HG02943 (cell line): ENCODE data around the gene ARFGEF2.
"Not testable (repeated sequence)": the region's sequence is repeated elsewhere in the genome, so short reads cannot be mapped to it uniquely, and the experiment has no call there.

Experiments used
- ATAC-seq: cut with Tn5 transposase; IDR thresholded peaks from one replicate; pipeline ENCODE4 v1.9.1; 2021; ENCODE audit warnings: mild to moderate bottlenecking, low read depth, moderate library complexity; ENCODE audit not compliant: unreplicated experiment

ARFGEF2 gene

GRCh38 chr20:48926821-48927220 lies 5.3 kb downstream of the ARFGEF2 start:
- ATAC-seq, result no peak

GRCh38 chr20:48928832-48929725 lies 7.6 kb downstream of the ARFGEF2 start:
- no peak for ATAC-seq

- no peak for ATAC-seq
Observed at GRCh38 chr20:48930035-48930434, 8.5 kb downstream of the ARFGEF2 start.

- no peak for ATAC-seq
Observed at GRCh38 chr20:48930878-48931277, 9.4 kb downstream of the ARFGEF2 start.

GRCh38 chr20:48931527-48932374 lies 10.2 kb downstream of the ARFGEF2 start:
- ATAC-seq, result no peak

- ATAC-seq, result no peak
Observed at GRCh38 chr20:48932375-48932941, 10.9 kb downstream of the ARFGEF2 start.

- ATAC-seq, result no peak
Observed at GRCh38 chr20:48933017-48933766, 11.7 kb downstream of the ARFGEF2 start.

GRCh38 chr20:48934273-48934877 lies 12.9 kb downstream of the ARFGEF2 start:
- ATAC-seq, result not testable (repeated sequence)

GRCh38 chr20:48934966-48935365 lies 13.5 kb downstream of the ARFGEF2 start:
- ATAC-seq, result not testable (repeated sequence)

- ATAC-seq, result not testable (repeated sequence)
Observed at GRCh38 chr20:48936178-48936577, 14.7 kb downstream of the ARFGEF2 start.

GRCh38 chr20:48937674-48938073 lies 16.2 kb downstream of the ARFGEF2 start:
- ATAC-seq, result no peak

- no peak for ATAC-seq
Observed at GRCh38 chr20:48938670-48939069, 17.2 kb downstream of the ARFGEF2 start.

- no peak for ATAC-seq
Observed at GRCh38 chr20:48940170-48940569, 18.7 kb downstream of the ARFGEF2 start.

- ATAC-seq, result no peak
Observed at GRCh38 chr20:48941467-48941866, 20.0 kb downstream of the ARFGEF2 start.

- ATAC-seq, result no peak
Observed at GRCh38 chr20:48942730-48943129, 21.2 kb downstream of the ARFGEF2 start.

GRCh38 chr20:48944663-48945297 lies 23.3 kb downstream of the ARFGEF2 start:
- ATAC-seq, result no peak

- no peak for ATAC-seq
Observed at GRCh38 chr20:48945840-48946514, 24.5 kb downstream of the ARFGEF2 start.

GRCh38 chr20:48948612-48949011 lies 27.1 kb downstream of the ARFGEF2 start:
- no peak for ATAC-seq
